CD4-positive, alpha-beta T cell treated with Interleukin-6 for 4 hours (primary cell): ENCODE data around the gene CYP1A1.

Experiments
- DNase-seq: peaks from one replicate; pipeline ENCODE4 v3.0.0-alpha.2; 2020; ENCODE audit warnings: mixed read lengths

CYP1A1 gene

DNA sequence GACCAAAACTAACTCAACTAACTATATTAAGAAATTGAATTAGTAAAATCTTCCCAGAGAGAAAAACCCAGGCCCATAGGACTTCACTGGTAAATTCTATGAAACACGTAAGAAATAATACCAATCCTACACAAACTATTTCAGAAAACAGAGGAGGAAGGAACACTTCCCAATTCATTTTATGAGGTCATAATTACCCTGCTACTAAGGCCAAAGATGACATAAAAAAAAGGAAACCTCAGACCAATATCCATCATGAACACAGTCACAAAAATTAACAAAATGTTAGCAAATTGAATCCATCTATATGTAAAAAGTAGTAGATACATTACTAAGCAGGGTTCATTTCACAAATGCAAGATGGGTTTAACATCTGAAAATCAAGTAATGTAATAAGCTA, 33.0 kb downstream of the CYP1A1 start:
- DNase-seq = no peak

DNA sequence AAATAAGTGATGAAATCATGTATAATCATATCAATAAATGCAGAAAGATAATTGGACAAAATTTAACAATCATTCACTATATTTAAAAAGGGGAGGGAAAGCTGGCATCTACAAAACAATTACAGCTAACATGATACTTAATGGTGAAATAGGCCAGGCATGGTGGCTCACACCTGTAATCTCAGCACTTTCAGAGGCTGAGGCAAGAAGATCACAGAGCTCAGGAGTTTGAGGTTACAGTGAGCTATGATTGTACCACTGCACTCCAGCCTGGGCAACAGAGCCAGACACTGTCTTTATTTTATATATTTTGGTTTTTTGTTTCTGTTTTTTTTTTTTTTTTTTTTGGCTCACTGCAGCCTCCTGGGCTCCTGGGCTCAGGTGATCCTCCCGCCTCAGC, 41.6 kb downstream of the CYP1A1 start:
- DNase-seq = no peak

DNA sequence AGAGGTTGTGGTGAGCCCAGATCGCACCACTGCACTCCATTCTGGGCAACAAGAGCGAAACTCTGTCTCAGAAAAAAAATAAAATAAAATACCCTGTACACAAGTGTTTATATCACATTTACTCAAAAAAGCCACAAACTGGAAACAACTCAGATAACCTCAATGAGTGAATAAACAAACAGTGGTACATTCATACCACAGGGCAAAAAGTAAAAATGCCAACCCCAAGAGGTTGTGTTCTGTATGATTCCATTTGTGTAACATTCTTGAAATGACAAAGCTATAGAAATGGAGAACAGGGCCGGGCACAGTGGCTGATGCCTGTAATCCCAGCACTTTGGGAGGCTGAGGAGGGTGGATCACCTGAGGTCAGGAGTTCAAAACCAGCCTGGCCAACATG, 42.4 kb downstream of the CYP1A1 start:
- DNase-seq = no peak

DNA sequence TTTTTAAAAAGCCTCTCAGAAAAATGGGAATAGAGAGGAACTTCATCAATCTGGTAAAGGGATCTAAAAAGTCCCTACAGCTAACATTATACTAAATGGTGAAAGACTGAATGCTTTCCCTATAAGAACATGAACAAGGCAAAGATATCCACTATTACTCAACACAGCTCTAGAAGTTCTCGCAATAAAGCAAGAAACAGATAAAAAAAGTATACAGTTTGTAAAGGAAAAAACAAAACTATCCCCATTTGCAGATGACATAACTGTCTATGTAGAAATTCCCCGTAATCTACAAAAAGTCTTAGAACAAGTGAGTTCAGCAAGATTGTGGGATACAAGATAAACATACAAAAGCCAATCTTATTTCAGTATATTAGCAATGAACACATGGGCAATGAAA, 44.9 kb downstream of the CYP1A1 start:
- DNase-seq = no peak

DNA sequence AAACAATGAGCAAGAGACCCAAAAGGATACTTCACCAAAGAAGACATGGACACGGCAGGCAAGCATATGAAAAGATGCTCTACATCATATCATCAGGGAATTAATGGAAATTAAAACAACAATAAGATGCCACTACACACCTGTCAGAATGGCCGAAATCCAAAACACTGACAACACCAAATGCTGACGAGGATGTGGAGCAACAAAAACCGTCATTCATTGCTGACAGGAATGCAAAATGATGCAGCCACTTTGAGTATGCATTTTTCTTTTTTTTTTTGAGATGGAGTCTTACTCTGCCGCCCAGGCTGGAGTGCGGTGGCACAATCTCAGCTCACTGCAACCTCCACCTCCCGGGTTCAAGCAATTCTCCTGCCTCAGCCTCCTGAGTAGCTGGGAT, 48.5 kb downstream of the CYP1A1 start:
- DNase-seq = no peak

DNA sequence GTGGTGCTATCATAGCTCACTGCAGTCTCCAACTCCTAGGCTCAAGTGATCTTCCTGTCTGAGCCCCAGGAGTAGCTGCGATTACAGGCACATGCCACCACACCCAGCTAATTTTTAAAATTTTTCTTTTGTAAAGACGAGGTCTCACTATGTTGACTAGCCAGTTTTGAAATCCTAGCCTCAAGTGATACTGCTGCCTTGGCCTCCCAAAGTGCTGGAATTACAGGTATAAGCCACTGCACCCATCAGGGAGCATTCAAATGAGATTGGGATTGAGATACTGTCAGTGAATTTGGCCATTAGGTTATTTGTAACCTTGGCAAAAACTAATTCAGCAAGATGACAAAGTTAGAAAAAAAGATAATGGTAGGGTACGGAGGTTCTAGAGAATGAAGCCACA, 51.2 kb downstream of the CYP1A1 start:
- no peak for DNase-seq

DNA sequence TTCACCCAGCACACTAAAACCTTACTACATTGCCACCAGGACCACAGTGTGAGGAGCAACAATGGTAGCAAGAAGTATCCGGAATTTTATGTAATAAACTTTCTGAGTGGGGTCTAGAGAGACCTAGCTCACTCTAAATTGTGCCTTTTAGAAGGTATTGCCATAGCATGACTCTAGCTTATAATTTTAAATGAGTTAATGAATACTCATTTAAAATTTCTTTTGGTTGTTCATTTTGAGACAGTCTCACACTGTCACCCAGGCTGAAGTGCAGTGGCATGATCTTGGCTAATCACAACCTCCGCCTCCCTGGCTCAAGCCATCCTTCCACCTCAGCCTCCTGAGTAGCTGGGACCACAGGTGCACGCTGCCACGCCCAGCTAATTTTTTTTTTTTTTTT, 55.7 kb downstream of the CYP1A1 start:
- DNase-seq = no peak
